Activated naive CD4-positive, alpha-beta T cell treated with Interleukin-2 at 50 U/mL for 16 hours (primary cell): ENCODE data around the gene SVIL.
"Not testable (repeated sequence)": the region's sequence is repeated elsewhere in the genome, so short reads cannot be mapped to it uniquely, and the experiment has no call there.

Experiments used
- DNase-seq: peaks from one replicate; pipeline ENCODE4 v3.0.0-alpha.2; 2020

The SVIL gene

GRCh38 chr10:29621161-29621560 is 13.6 kb downstream of the SVIL start:
- no peak for DNase-seq

GRCh38 chr10:29620112-29620690 is 14.6 kb downstream of the SVIL start:
- no peak for DNase-seq

- DNase-seq, result no peak
Measured at GRCh38 chr10:29619241-29619669, 15.5 kb downstream of the SVIL start.

- no peak for DNase-seq
Measured at GRCh38 chr10:29618341-29619171, 16.2 kb downstream of the SVIL start.

DNA sequence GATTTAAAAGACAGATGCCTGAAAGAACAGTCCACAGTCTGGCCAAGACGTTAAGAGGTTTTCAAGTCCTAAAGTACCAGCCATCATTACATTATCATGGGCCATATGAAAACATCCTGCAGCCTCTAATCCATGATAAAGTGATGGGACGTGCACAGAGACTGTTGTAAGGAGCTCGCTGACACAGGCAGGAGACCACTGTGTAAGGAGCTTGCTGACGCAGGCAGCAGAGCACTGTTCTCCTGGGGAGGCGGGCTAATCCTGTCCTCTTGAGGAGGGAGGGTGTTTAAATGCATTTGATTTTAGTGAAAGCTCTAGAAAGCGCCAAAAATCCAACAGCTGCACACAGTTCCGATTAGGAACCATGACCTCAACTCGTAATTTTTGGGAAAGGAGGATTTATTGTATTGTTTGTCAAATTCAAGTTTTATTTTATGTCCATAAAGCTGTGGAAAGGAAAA is 16.9 kb downstream of the SVIL start:
- no peak for DNase-seq

- no peak for DNase-seq
Measured at GRCh38 chr10:29616542-29616941, 18.2 kb downstream of the SVIL start.

DNA sequence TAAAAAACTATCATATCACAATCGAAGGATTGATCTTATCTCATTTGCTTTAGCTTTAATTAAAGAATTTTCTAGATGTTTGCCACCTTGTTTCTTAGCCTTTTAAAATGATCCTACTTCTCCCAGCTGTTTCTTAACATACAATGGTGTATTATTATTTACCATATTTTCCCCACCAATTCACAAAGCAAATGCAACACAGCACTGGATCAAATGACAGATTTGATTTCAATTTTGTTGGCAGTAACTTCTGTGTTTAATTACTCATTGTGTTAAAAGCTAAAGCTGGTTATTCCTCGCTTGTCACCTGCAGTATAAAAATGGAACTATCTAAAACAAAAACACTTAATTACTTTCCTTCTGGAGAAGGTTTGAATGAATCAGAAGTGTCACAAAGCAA is 19.6 kb downstream of the SVIL start:
- no peak for DNase-seq

GRCh38 chr10:29614289-29614688 is 20.5 kb downstream of the SVIL start:
- DNase-seq, result not testable (repeated sequence)

- DNase-seq, result no peak
Measured at GRCh38 chr10:29613791-29614190, 21.0 kb downstream of the SVIL start.

DNA sequence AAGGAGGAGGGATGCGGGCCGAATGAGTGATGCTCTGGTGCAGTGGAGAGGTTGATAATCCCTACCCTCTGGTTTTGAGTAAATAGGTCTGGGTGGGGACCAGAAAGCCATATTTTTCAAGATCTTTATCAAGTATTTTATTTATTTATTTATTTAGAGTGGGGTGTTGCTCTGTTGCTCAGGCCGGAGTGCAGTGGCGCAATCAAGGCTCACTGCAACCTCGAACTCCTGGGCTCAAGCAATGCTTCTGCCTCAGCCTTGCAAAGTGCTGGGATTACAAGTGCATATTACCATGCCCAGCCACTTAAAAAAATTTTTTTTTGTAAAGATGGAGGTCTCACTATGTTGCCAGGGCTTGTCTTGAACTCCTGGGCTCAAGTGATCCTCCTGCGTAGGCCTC is 21.6 kb downstream of the SVIL start:
- DNase-seq, result no peak

- DNase-seq, result no peak
Measured at GRCh38 chr10:29612657-29613056, 22.1 kb downstream of the SVIL start.

- DNase-seq, result no peak
Measured at GRCh38 chr10:29611781-29612381, 22.9 kb downstream of the SVIL start.

- no peak for DNase-seq
Measured at GRCh38 chr10:29610876-29611647, 23.7 kb downstream of the SVIL start.

GRCh38 chr10:29610331-29610730 is 24.4 kb downstream of the SVIL start:
- not testable (repeated sequence) for DNase-seq

DNA sequence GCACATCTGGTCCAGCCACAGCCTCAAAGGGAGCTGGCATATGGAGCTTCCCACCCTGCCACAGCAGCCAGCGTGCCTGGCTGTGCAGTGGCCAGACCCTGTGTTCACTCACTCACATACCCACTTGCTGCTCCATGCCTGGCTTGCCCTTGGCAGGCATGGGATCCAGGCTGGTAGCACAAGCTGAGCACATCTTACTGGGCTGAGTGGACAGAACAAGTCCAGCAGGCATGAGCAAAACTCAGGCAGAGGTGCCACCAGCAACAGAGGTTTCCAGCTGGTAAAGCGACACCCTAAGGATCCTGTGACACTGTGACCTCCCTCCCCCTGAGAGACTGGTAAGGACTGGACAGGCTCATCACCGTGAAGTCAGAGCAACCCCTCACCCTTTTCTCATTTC is 25.1 kb downstream of the SVIL start:
- DNase-seq, result no peak

- no peak for DNase-seq
Measured at GRCh38 chr10:29608476-29609301, 26.1 kb downstream of the SVIL start.

DNA sequence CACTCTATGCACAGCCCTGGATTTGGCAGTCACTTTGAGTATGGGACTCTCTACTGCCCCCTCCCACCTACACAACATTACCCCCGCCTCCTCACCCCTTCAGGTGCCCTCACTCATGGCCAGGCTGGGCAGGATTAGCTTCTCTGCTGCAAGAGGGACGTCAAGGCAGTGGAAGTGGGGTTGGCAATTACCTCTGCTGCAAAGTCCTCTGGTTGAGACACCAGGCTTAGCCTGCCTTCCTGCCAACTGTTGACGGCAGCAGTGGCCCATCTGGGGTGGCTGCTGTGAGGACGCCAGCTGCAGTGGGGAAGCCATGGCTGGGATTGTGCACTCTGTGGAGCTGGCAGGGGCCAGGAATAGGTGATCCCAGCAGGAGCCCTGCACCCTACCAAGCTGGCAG is 26.7 kb downstream of the SVIL start:
- no peak for DNase-seq

GRCh38 chr10:29607576-29607975 is 27.2 kb downstream of the SVIL start:
- DNase-seq, result no peak

DNA sequence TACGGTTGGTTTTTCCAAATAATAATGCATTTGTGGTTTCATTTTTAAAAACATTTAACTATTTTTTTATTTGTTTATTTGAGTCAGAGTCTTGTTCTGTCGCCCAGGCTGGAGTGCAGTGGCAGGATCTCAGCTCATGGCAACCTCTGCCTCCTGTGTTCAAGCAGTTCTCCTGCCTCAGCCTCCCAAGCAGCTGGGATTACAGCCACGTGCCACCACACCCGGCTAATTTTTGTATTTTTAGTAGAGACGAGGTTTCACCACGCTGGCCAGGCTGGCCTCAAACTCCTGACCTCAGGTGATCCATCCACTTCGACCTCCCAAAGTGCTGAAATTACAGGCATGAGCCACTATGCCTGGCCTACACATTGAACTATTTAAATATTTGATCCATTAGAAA is 28.1 kb downstream of the SVIL start:
- not testable (repeated sequence) for DNase-seq

GRCh38 chr10:29604291-29604825 is 30.4 kb downstream of the SVIL start:
- no peak for DNase-seq

GRCh38 chr10:29603223-29603896 is 31.4 kb downstream of the SVIL start:
- no peak for DNase-seq
